Transverse colon (tissue), 4 donors: ENCODE data around the gene MRGPRX3. TPM values are rescaled to one million over a fixed set of nuclear protein-coding genes. Genes with fewer than 3 reads are reported as not detected.
A peak's percentile ranks its signal among the peaks of the same experiment; 100 is the strongest.

ENCODE experiments used
- DNase-seq: peaks from one replicate; pipeline ENCODE4 v3.0.0-alpha.2; 2019
- H3K27ac ChIP-seq, 4 donors: fragments of 200-600 bp; sonication (generic); 2 replicates each; pipeline ENCODE4 v1.5.1; 2016 to 2018; ENCODE audit warnings: inconsistent platforms in 4 of 4
- H3K27me3 ChIP-seq: fragments of 200-600 bp; sonication (generic); 2 replicates; pipeline ENCODE4 v1.5.1; 2017; ENCODE audit warnings: inconsistent platforms
- H3K36me3 ChIP-seq, 4 donors: fragments of 200-600 bp; sonication (generic); 2 replicates each; pipeline ENCODE4 v1.5.1; 2017 to 2019; ENCODE audit warnings: inconsistent platforms in 4 of 4
- H3K4me1 ChIP-seq, 4 donors: fragments of 200-600 bp; sonication (generic); 2 replicates each; pipeline ENCODE4 v1.5.1; 2017 to 2020; ENCODE audit warnings: inconsistent platforms in 4 of 4
- H3K4me3 ChIP-seq, 4 donors: fragments of 200-600 bp; sonication (generic); 1 replicate in 1 of 4; 2 replicates in 3 of 4; pipeline versions ENCODE4 v1.5.1 to v1.6.1; 2017 to 2019; ENCODE audit warnings: inconsistent platforms in 4 of 4
- H3K9me3 ChIP-seq, 2 donors: fragments of 200-600 bp; sonication (generic); 2 replicates each; pipeline ENCODE4 v1.5.1; 2017 to 2019; ENCODE audit warnings: inconsistent platforms in 2 of 2
- EP300 ChIP-seq: sonication (generic); formaldehyde crosslinking; IDR thresholded peaks from one replicate; pipeline ENCODE4 v1.6.1; 2017; ENCODE audit warnings: antibody characterized with exemption, low read depth
- POLR2A ChIP-seq: fragments of 450-650 bp; IDR thresholded peaks from one replicate; pipeline ENCODE4 v1.6.1; 2016; ENCODE audit warnings: antibody characterized with exemption, mild to moderate bottlenecking, moderate library complexity
- POLR2AphosphoS5 ChIP-seq, 3 donors: sonication (generic); formaldehyde crosslinking; IDR thresholded peaks; one replicate each; pipeline ENCODE4 v1.6.1; 2016; ENCODE audit warnings: antibody characterized with exemption in 3 of 3
- WGBS, 2 donors: methylation state at CpG; one replicate each; pipeline ENCODE4 v1.1.5; 2018; ENCODE audit warnings: low coverage in 1 of 2; 5-methylcytosine and 5-hydroxymethylcytosine counted together
- in situ Hi-C, 4 donors: fragments of 200-750 bp; cut with MboI; loops; one replicate each; pipeline versions ENCODE4 v1.15.0 to v1.15.1; 2017; ENCODE audit warnings: low sequenced_read_pairs in 3 of 4, low pct_ligation_motif_present in 1 of 4, low pct_unique_long_range_greater_than_20kb in 1 of 4
- intact Hi-C: fragments of 100-400 bp; cut with DNase I; formaldehyde crosslinking; loops from one replicate; pipeline ENCODE4 v1.15.1; 2023; ENCODE audit warnings: low total_unique reads
- small RNA-seq, 4 donors: library from RNA; depleted of rRNA; stranded (forward); fragments of <200 nt; gene quantifications; one replicate each; pipeline ENCODE3, GENCODE V24; 2016
- total RNA-seq, 4 donors: library from RNA; depleted of rRNA; stranded (reverse); fragments of >200 nt; gene quantifications; one replicate each; pipeline ENCODE4 v1.1.0, GENCODE V29; 2016
- TF ChIP-seq, protein P1 (sequence below), 5 experiments: fragments of 200-600 bp in 3 of 5; fragments of 450-650 bp in 2 of 5; sonication (generic) in 3 of 5; IDR thresholded peaks; 1 replicate in 2 of 5; 2 replicates in 3 of 5; pipeline ENCODE4 v1.5.1; 2016 to 2017; ENCODE audit warnings: antibody characterized with exemption in 5 of 5, inconsistent platforms in 3 of 5, mild to moderate bottlenecking in 2 of 5, moderate library complexity in 1 of 5

The MRGPRX3 gene
- total RNA-seq, 4 donors from 2014 or later: not detected

GRCh38 chr11:18168372-18168771 lies 36.0 kb downstream of the MRGPRX3 start:
- Histone ChIP-seq H3K9me3 (no peaks in the 10 kb centered on the region), H3K4me3 (no peak overlapping the region), H3K4me1 (no peaks in the 10 kb centered on the region), H3K36me3 (no peaks in the 10 kb centered on the region), H3K27ac (no peak overlapping the region), H3K27me3 (no peaks in the 10 kb centered on the region)
- no peak for TF ChIP-seq EP300
- TF ChIP-seq, protein P1, sequence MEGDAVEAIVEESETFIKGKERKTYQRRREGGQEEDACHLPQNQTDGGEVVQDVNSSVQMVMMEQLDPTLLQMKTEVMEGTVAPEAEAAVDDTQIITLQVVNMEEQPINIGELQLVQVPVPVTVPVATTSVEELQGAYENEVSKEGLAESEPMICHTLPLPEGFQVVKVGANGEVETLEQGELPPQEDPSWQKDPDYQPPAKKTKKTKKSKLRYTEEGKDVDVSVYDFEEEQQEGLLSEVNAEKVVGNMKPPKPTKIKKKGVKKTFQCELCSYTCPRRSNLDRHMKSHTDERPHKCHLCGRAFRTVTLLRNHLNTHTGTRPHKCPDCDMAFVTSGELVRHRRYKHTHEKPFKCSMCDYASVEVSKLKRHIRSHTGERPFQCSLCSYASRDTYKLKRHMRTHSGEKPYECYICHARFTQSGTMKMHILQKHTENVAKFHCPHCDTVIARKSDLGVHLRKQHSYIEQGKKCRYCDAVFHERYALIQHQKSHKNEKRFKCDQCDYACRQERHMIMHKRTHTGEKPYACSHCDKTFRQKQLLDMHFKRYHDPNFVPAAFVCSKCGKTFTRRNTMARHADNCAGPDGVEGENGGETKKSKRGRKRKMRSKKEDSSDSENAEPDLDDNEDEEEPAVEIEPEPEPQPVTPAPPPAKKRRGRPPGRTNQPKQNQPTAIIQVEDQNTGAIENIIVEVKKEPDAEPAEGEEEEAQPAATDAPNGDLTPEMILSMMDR (IDR thresholded peaks at IDR 0.05): no peak
- TF ChIP-seq POLR2AphosphoS5 (IDR thresholded peaks at IDR 0.05): no peak
- no peak for TF ChIP-seq POLR2A
- DNase-seq: no peak
- 65 to 70% methylated on average over 1 of the region's 1 CpG for WGBS, 2 donors
- intact Hi-C loops (no loop called here), in situ Hi-C loops (no loop called here)

DNA sequence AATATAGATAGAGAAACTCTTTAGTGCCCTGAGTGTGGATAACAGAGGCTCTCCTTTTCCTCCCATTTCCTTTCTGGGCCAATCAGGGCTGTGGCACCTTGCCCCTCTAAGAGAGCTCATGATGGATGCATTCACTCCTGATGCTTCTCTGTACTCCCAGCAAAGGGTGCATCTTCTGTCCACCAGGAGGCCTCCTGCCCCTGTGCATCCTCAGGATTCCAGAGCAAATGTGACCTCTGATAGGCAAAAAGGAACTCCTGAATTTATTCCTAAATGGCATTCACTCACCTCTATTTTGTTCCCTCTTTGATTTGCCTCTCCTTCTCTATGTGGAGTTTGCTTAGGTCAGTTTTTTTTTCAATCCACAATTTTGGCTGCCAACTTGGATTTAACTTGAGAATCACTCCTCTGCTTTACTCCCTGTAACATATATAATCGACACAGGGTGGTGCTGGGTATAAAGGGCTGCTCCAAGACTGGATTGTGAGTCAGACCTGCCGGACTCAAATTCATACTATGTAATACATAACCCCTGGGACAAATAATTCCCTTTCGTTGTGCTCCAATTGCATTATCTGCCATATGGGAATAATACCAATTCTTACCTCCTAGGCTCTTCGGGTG lies 39.1 kb downstream of the MRGPRX3 start:
- intact Hi-C loops (no loop called here), in situ Hi-C loops (no loop called here)
- Histone ChIP-seq H3K27me3 (no peaks in the 10 kb centered on the region), H3K27ac (no peak overlapping the region), H3K36me3 (no peaks in the 10 kb centered on the region), H3K4me3 (no peak overlapping the region), H3K4me1 (no peaks in the 10 kb centered on the region), H3K9me3 (no peaks in the 10 kb centered on the region)
- 56 to 62% methylated on average over 4 of the region's 4 CpGs for WGBS, 2 donors
- no peak for TF ChIP-seq POLR2A
- TF ChIP-seq, protein P1 (IDR thresholded peaks at IDR 0.05): peak in 4 of 5 experiments; percentile 16 to 39 (median 26)
- no peak for TF ChIP-seq EP300
- no peak for TF ChIP-seq POLR2AphosphoS5 (IDR thresholded peaks at IDR 0.05)
- DNase-seq: no peak

DNA sequence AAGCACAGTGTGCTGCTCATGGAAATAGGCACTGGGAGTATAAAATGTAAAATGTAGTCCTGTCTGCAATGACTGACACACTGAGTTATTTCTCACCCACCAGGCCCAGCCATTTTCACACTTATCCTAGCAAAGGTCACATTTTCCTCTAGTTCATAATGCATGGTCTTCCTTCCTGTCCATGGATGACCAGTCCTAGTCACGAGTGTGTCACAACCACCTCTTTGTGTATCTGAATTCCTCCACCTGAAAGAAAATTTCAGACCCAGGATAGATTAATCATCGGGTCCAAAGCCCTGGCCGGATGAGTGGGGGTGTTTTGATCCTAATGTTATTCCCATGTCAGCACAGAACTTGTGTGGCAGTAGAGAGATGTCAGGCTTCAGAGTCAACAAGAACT lies 40.3 kb downstream of the MRGPRX3 start, which contains the start of gene MRGPRX4:
TSS of gene MRGPRX4 (plus strand) at position 172 of the 400 bp plus-strand sequence. CDS start 420 bp downstream, outside the sequence.
- in situ Hi-C loops (no loop called here), intact Hi-C loops (no loop called here)
- no peaks in the 10 kb centered on the region for H3K9me3 ChIP-seq
- no peaks in the 10 kb centered on the region for H3K27me3 ChIP-seq
- H3K27ac ChIP-seq: no peak within 1 kb of the TSS
- WGBS, 2 donors: 40 to 77% methylated on average over 1 to 3 of the region's 3 CpGs
- DNase-seq: no peak
- TF ChIP-seq, protein P1 (IDR thresholded peaks at IDR 0.05): no peak
- TF ChIP-seq POLR2AphosphoS5 (IDR thresholded peaks at IDR 0.05): no peak
- TF ChIP-seq POLR2A: no peak
- no peak for TF ChIP-seq EP300
- no peaks in the 10 kb centered on the region for H3K36me3 ChIP-seq
- H3K4me1 ChIP-seq: no peaks in the 10 kb centered on the region
- no peak within 1 kb of the TSS for H3K4me3 ChIP-seq

DNA sequence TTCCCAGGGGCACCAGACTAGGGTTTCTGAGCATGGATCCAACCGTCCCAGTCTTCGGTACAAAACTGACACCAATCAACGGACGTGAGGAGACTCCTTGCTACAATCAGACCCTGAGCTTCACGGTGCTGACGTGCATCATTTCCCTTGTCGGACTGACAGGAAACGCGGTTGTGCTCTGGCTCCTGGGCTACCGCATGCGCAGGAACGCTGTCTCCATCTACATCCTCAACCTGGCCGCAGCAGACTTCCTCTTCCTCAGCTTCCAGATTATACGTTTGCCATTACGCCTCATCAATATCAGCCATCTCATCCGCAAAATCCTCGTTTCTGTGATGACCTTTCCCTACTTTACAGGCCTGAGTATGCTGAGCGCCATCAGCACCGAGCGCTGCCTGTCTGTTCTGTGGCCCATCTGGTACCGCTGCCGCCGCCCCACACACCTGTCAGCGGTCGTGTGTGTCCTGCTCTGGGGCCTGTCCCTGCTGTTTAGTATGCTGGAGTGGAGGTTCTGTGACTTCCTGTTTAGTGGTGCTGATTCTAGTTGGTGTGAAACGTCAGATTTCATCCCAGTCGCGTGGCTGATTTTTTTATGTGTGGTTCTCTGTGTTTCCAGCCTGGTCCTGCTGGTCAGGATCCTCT lies 41.0 kb downstream of the MRGPRX3 start:
- intact Hi-C loops (no loop called here), in situ Hi-C loops (no loop called here)
- H3K4me3 ChIP-seq: no peak overlapping the region
- no peaks in the 10 kb centered on the region for H3K9me3 ChIP-seq
- H3K36me3 ChIP-seq: no peaks in the 10 kb centered on the region
- no peaks in the 10 kb centered on the region for H3K4me1 ChIP-seq
- TF ChIP-seq, protein P1 (IDR thresholded peaks at IDR 0.05): no peak
- no peak for TF ChIP-seq POLR2A
- no peak for TF ChIP-seq POLR2AphosphoS5 (IDR thresholded peaks at IDR 0.05)
- no peak for TF ChIP-seq EP300
- no peak for DNase-seq
- no peaks in the 10 kb centered on the region for H3K27me3 ChIP-seq
- WGBS, 2 donors: 80% methylated on average over 28 of the region's 28 CpGs; no CpG with 5 or more reads in 1 of the 2 donors
- no peak overlapping the region for H3K27ac ChIP-seq

Small RNA genes lying within 50 kb of the gene (small RNA-seq; reads per million reads assigned to genes)
- 0 reads per million in 4 donors for gene HIGD1AP5

Other genes starting within 250 kb of the MRGPRX3 start
- 10 to 100 TPM; 11.6 to 28.9 (median 19.1) TPM for gene SERGEF, start 119.5 kb upstream of the MRGPRX3 start, total RNA-seq
- gene TPH1, start 86.3 kb upstream of the MRGPRX3 start, total RNA-seq: 10 to 100 TPM in 2 of 4 donors, 1 to 10 TPM in 2; 1.1 to 18.3 (median 8.5) TPM
- gene SAAL1, start 26.5 kb upstream of the MRGPRX3 start, total RNA-seq: 10 to 100 TPM; 11.5 to 23.0 (median 12.7) TPM
- gene MRGPRX4, start 40.3 kb downstream of the MRGPRX3 start, total RNA-seq: not detected
- gene SAA4, start 104.2 kb downstream of the MRGPRX3 start, total RNA-seq: not detected
- 1 to 10 TPM in 2 of 4 donors, not detected in 2; 1.1 to 4.4 TPM for gene SAA2, start 116.1 kb downstream of the MRGPRX3 start, total RNA-seq
- gene SAA1, start 133.7 kb downstream of the MRGPRX3 start, total RNA-seq: 10 to 100 TPM in 2 of 4 donors, 1 to 10 TPM in 1, not detected in 1; 6.0 to 38.9 (median 17.1) TPM
- 10 to 100 TPM in 3 of 4 donors, 1 to 10 TPM in 1; 3.0 to 18.9 (median 14.2) TPM for gene HPS5, start 189.6 kb downstream of the MRGPRX3 start, total RNA-seq
- gene GTF2H1, start 190.0 kb downstream of the MRGPRX3 start, total RNA-seq: 100 to 1,000 TPM in 1 of 4 donors, 10 to 100 TPM in 3; 46.6 to 147 (median 60.0) TPM